H1 (cell line): ENCODE measurements around the gene TBC1D2. TPM values are rescaled to one million over a fixed set of nuclear protein-coding genes. Genes with fewer than 3 reads are reported as not detected.
A peak's percentile ranks its signal among the peaks of the same experiment; 100 is the strongest.

Experiments
- CTCF ChIA-PET: fragments of 300-600 bp; sonication (Branson Sonifier 250); formaldehyde crosslinking; loops from one replicate; lab custom pipeline; 2021; ENCODE audit not compliant: partially characterized antibody; lab: Charles Lee
- POLR2A ChIA-PET: fragments of 300-600 bp; sonication (Branson Sonifier 250); formaldehyde crosslinking; loops from one replicate; lab custom pipeline; 2021; ENCODE audit warnings: inconsistent platforms; ENCODE audit not compliant: partially characterized antibody; lab: Charles Lee
- DNase-seq, 2 experiments: peaks; one replicate each; pipeline versions ENCODE4 v3.0.0 to v3.0.0-alpha.2; 2010 to 2022; ENCODE audit warnings: low spot score in 2 of 2, low read depth in 1 of 2, mixed read lengths in 1 of 2
- FAIRE-seq: peaks from 2 replicates; lab custom pipeline; 2011; peaks lifted over from hg19 to GRCh38; lab: Jason Lieb, UNC
- H2AFZ ChIP-seq: 2 replicates; pipeline ENCODE4 v1.8.1; 2012; ENCODE audit warnings: low read length, inconsistent platforms
- H2AK5ac ChIP-seq: 2 replicates; pipeline ENCODE4 v1.6.1; 2013; ENCODE audit warnings: low read depth, low read length
- H2BK120ac ChIP-seq: replicated peaks from 2 replicates; pipeline ENCODE3; 2013; ENCODE audit warnings: low read depth, low read length, inconsistent platforms
- H2BK12ac ChIP-seq: 2 replicates; pipeline ENCODE4 v1.6.1; 2013; ENCODE audit warnings: low read depth, low read length
- H2BK15ac ChIP-seq: 2 replicates; pipeline ENCODE4 v1.6.1; 2013; ENCODE audit warnings: low read length
- H2BK20ac ChIP-seq: 2 replicates; pipeline ENCODE4 v1.6.1; 2013; ENCODE audit warnings: low read length
- H2BK5ac ChIP-seq: 2 replicates; pipeline ENCODE4 v1.6.1; 2013; ENCODE audit warnings: low read depth, low read length
- H3K14ac ChIP-seq: 2 replicates; pipeline ENCODE4 v1.6.1; 2013; ENCODE audit warnings: inconsistent platforms; ENCODE audit not compliant: insufficient read length
- H3K18ac ChIP-seq: 2 replicates; pipeline ENCODE4 v1.6.1; 2013; ENCODE audit warnings: low read length; ENCODE audit errors: extremely low read depth
- H3K23ac ChIP-seq: 2 replicates; pipeline ENCODE4 v1.6.1; 2013; ENCODE audit warnings: inconsistent platforms; ENCODE audit not compliant: insufficient read length
- H3K23me2 ChIP-seq: 2 replicates; pipeline ENCODE4 v1.6.1; 2013; ENCODE audit warnings: low read depth, low read length
- H3K27ac ChIP-seq: 2 replicates; pipeline ENCODE4 v1.6.1; 2011; ENCODE audit warnings: low read depth, low read length, inconsistent platforms
- H3K27me3 ChIP-seq, 4 experiments: replicated peaks in 1 of 4; 1 replicate in 1 of 4; 2 replicates in 3 of 4; pipeline versions ENCODE4 v1.6.1 to v1.8.1; 2011 to 2013; ENCODE audit warnings: low read length in 3 of 4, mild to moderate bottlenecking in 3 of 4, inconsistent platforms in 2 of 4, mixed read lengths in 2 of 4, moderate library complexity in 1 of 4; ENCODE audit not compliant: control insufficient read depth in 3 of 4, insufficient read depth in 3 of 4; ENCODE audit errors: extremely low read depth in 1 of 4
- H3K36me3 ChIP-seq, 4 experiments: 2 replicates each; pipeline versions ENCODE4 v1.6.1 to v1.8.1; 2011 to 2013; ENCODE audit warnings: mild to moderate bottlenecking in 4 of 4, low read length in 3 of 4, moderate library complexity in 2 of 4, control low read depth in 1 of 4, inconsistent platforms in 1 of 4; ENCODE audit not compliant: insufficient read depth in 4 of 4, control insufficient read depth in 2 of 4
- H3K4ac ChIP-seq: replicated peaks from 2 replicates; pipeline ENCODE3; 2013; ENCODE audit warnings: low read length, low read depth, mixed read lengths, inconsistent platforms; ENCODE audit not compliant: insufficient read length
- H3K4me1 ChIP-seq, 4 experiments: replicated peaks in 1 of 4; 1 replicate in 1 of 4; 2 replicates in 3 of 4; pipeline versions ENCODE4 v1.6.1 to v1.8.1; 2011 to 2013; ENCODE audit warnings: low read length in 3 of 4, inconsistent platforms in 2 of 4, mixed read lengths in 1 of 4; ENCODE audit not compliant: insufficient read depth in 4 of 4, control insufficient read depth in 3 of 4
- H3K4me2 ChIP-seq, 2 experiments: 2 replicates each; pipeline versions ENCODE4 v1.6.1 to v1.8.1; 2011 to 2013; ENCODE audit warnings: low read depth in 2 of 2, low read length in 2 of 2, control low read depth in 1 of 2, inconsistent platforms in 1 of 2, mild to moderate bottlenecking in 1 of 2; ENCODE audit not compliant: insufficient read depth in 1 of 2
- H3K4me3 ChIP-seq, 4 experiments: fragments of 200-600, 300-600 bp in 1 of 4; sonication (generic), shearing (Covaris generic), sonication (Bioruptor Twin) in 1 of 4; 2 replicates each; pipeline versions ENCODE4 v1.5.1 to v1.8.1; 2011 to 2016; ENCODE audit warnings: low read length in 4 of 4, low read depth in 3 of 4, control low read depth in 2 of 4, inconsistent platforms in 2 of 4, mild to moderate bottlenecking in 2 of 4, mixed read lengths in 1 of 4, moderate library complexity in 1 of 4; ENCODE audit not compliant: insufficient read depth in 2 of 4; ENCODE audit errors: extremely low read depth in 1 of 4
- H3K56ac ChIP-seq: replicated peaks from 2 replicates; pipeline ENCODE3; 2013; ENCODE audit warnings: low read depth, mild to moderate bottlenecking, mixed read lengths, low read length, inconsistent platforms; ENCODE audit not compliant: insufficient read length
- H3K79me1 ChIP-seq: 2 replicates; pipeline ENCODE4 v1.6.1; 2013; ENCODE audit warnings: low read depth, low read length, control low read depth
- H3K79me2 ChIP-seq, 2 experiments: 2 replicates each; pipeline versions ENCODE4 v1.6.1 to v1.8.1; 2012 to 2013; ENCODE audit warnings: low read length in 2 of 2, mild to moderate bottlenecking in 2 of 2, inconsistent platforms in 1 of 2; ENCODE audit not compliant: insufficient read depth in 2 of 2, control insufficient read depth in 1 of 2
- H3K9ac ChIP-seq, 4 experiments: replicated peaks in 1 of 4; 1 replicate in 1 of 4; 2 replicates in 3 of 4; pipeline versions ENCODE4 v1.6.1 to v1.8.1; 2011 to 2013; ENCODE audit warnings: low read depth in 3 of 4, low read length in 3 of 4, control low read depth in 2 of 4, mild to moderate bottlenecking in 2 of 4, moderate library complexity in 2 of 4, inconsistent platforms in 1 of 4; ENCODE audit errors: extremely low read depth in 1 of 4
- H3K9me3 ChIP-seq, 2 experiments: 2 replicates each; pipeline versions ENCODE4 v1.6.1 to v1.8.1; 2012 to 2013; ENCODE audit warnings: mild to moderate bottlenecking in 2 of 2, moderate library complexity in 2 of 2, control low read depth in 1 of 2, inconsistent platforms in 1 of 2, low read depth in 1 of 2, low read length in 1 of 2, mixed read lengths in 1 of 2; ENCODE audit not compliant: insufficient read depth in 2 of 2
- H4K20me1 ChIP-seq, 2 experiments: replicated peaks in 1 of 2; 2 replicates each; pipeline versions ENCODE3 to v1.8.1; 2011 to 2013; ENCODE audit warnings: inconsistent platforms in 2 of 2, low read length in 2 of 2, mild to moderate bottlenecking in 1 of 2; ENCODE audit not compliant: insufficient read depth in 2 of 2, control insufficient read depth in 1 of 2
- H4K5ac ChIP-seq: 2 replicates; pipeline ENCODE4 v1.6.1; 2013; ENCODE audit warnings: low read length, low read depth, mixed read lengths, inconsistent platforms; ENCODE audit not compliant: insufficient read length
- H4K8ac ChIP-seq: 2 replicates; pipeline ENCODE4 v1.8.0; 2013; ENCODE audit warnings: mild to moderate bottlenecking, moderate library complexity, low read length, inconsistent platforms; ENCODE audit not compliant: insufficient read depth; ENCODE audit errors: extremely low read depth
- H4K91ac ChIP-seq: replicated peaks from 2 replicates; pipeline ENCODE3; 2013; ENCODE audit warnings: low read length, mixed read lengths, inconsistent platforms; ENCODE audit not compliant: insufficient read length
- ATF3 ChIP-seq: IDR thresholded peaks from 2 replicates; pipeline ENCODE4 v1.6.1; 2011; ENCODE audit warnings: low read depth, mild to moderate bottlenecking, low read length; ENCODE audit not compliant: insufficient read depth
- BRCA1 ChIP-seq: IDR thresholded peaks from 2 replicates; pipeline ENCODE4 v1.6.1; 2012; ENCODE audit warnings: low read depth, low read length, improper control_type of control experiment
- MAFK ChIP-seq: IDR thresholded peaks from 2 replicates; pipeline ENCODE4 v1.6.1; 2012; ENCODE audit warnings: low read depth, mild to moderate bottlenecking, improper control_type of control experiment, low read length
- PHF8 ChIP-seq: fragments of 200-600 bp; sonication (generic); conservative IDR thresholded peaks from 2 replicates; pipeline ENCODE4 v1.7.1; 2012; ENCODE audit warnings: low read depth, mild to moderate bottlenecking, inconsistent platforms, low read length, moderate library complexity
- POLR2A ChIP-seq, 2 experiments: IDR thresholded peaks; 1 replicate in 1 of 2; 2 replicates in 1 of 2; pipeline ENCODE4 v1.6.1; 2011; ENCODE audit warnings: low read depth in 2 of 2, low read length in 2 of 2, mild to moderate bottlenecking in 2 of 2; ENCODE audit errors: control extremely low read depth in 1 of 2
- POU5F1 ChIP-seq: IDR thresholded peaks from 2 replicates; pipeline ENCODE4 v1.6.1; 2011; ENCODE audit warnings: low read depth, mild to moderate bottlenecking, low read length, moderate library complexity
- RAD21 ChIP-seq, 2 experiments: IDR thresholded peaks in 1 of 2; conservative IDR thresholded peaks in 1 of 2; 2 replicates each; pipeline ENCODE4 v1.6.1; 2011; ENCODE audit warnings: low read depth in 2 of 2, low read length in 2 of 2, improper control_type of control experiment in 1 of 2, inconsistent platforms in 1 of 2, mild to moderate bottlenecking in 1 of 2, moderate library complexity in 1 of 2
- RFX5 ChIP-seq: IDR thresholded peaks from 2 replicates; pipeline ENCODE4 v1.6.1; 2011; ENCODE audit warnings: low read depth, low read length, improper control_type of control experiment, borderline replicate concordance
- TBP ChIP-seq: IDR thresholded peaks from 2 replicates; pipeline ENCODE4 v1.6.1; 2011; ENCODE audit warnings: low read depth, low read length, improper control_type of control experiment
- WGBS, 2 experiments: shearing (Covaris generic) in 1 of 2; methylation state at CpG; one replicate each; pipeline versions ENCODE4 v1.1.6 to v1.1.7; 2013 to 2015; ENCODE audit warnings: low lambda C conversion rate in 2 of 2, mixed read lengths in 2 of 2, inconsistent platforms in 1 of 2, low coverage in 1 of 2, missing lambda C conversion rate in 1 of 2; ENCODE audit not compliant: insufficient replicate concordance in 2 of 2, insufficient coverage in 1 of 2, insufficient read length in 1 of 2; ENCODE audit errors: extremely low coverage in 1 of 2, missing lambda C conversion rate in 1 of 2; 5-methylcytosine and 5-hydroxymethylcytosine counted together
- polyA plus RNA-seq, 7 experiments: library from polyadenylated mRNA; depleted of rRNA in 3 of 7; stranded (reverse) in 5 of 7; unstranded in 2 of 7; fragments of >200 nt in 5 of 7; fragments of 200-250 nt in 2 of 7; gene quantifications; 1 replicate in 5 of 7; 2 replicates in 1 of 7; 4 replicates in 1 of 7; pipeline versions ENCODE4 v1.2.1 to v1.2.3, GENCODE V29; 2011 to 2013; ENCODE audit warnings: missing spikeins in 2 of 7, mixed read lengths in 2 of 7
- total RNA-seq: library from RNA; stranded (reverse); fragmentation: NEBNext Ultra II Directional; extraction: Animal tissue kit (Norgen Biotek cat#: 25700); gene quantifications from 2 replicates; pipeline ENCODE4 v1.2.1, GENCODE V29; 2021

The TBC1D2 gene
- total and polyA plus RNA-seq, 2 of the 8 experiments (the other 6 are each of a cell fraction or from before 2014, with no cell fraction given) = 7.4 TPM

DNA sequence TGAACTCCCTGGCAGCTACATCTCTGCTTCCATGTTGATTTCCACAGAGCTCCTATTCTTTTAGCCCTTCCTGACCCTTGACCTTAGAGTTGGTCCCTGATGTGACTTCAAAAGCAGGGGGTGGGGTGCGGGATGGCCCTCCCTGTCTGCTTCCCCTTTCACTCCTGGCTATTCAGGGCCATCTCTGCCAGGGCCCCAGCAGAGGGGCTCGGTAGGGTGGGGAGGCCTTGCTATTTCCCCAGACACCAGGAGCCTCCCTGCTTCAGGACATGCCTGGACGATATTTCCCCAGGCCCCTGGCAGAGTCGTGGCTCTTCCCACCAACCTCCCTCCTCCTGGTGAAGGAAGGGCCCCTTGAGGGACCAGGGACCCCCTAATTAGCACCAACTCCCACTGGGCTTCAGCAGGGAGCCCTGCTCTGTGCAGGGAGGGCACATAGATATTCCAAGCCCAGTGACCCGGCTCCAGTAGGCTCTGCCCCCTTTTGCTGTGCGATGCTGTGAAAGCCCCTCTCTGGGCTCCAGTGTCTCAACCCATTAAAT, 80.3 kb downstream of the TBC1D2 start:
- Histone ChIP-seq H3K56ac (no peak overlapping the region), H2BK15ac (no peak overlapping the region), H3K27ac (no peak overlapping the region), H4K20me1 (peaks cover 0 to 2% of the 10 kb centered on the region in 2 experiments), H3K4me2 (no peak overlapping the region), H2BK12ac (no peak overlapping the region), H2BK20ac (no peak overlapping the region), H3K4ac (peak overlapping the region; percentile 53), H4K5ac (no peak overlapping the region), H3K14ac (no peak overlapping the region), H2AFZ (no peak overlapping the region), H3K9ac (no peak overlapping the region), H3K18ac (no peak overlapping the region), H3K79me1 (peaks cover 7% of the 10 kb centered on the region), H4K91ac (no peak overlapping the region), H3K27me3 (no peaks in the 10 kb centered on the region), H3K4me1 (peaks cover 10 to 21% (median 14%) of the 10 kb centered on the region in 4 experiments), H3K79me2 (peaks cover 0 to 7% of the 10 kb centered on the region in 2 experiments; a peak in 2 of 4 replicates), H3K23ac (no peak overlapping the region), H2BK5ac (no peak overlapping the region), H2BK120ac (no peak overlapping the region), H2AK5ac (no peak overlapping the region), H3K36me3 (no peaks in the 10 kb centered on the region), H3K4me3 (no peak overlapping the region), H3K9me3 (no peaks in the 10 kb centered on the region), H3K23me2 (no peaks in the 10 kb centered on the region), H4K8ac (no peak overlapping the region; the same call in 1 of the 2 replicates)
- ChIA-PET POLR2A (interaction anchor here (0.6 kb wide), 1 partner anchor 9 kb away, joined by 3 read pairs; no protein-coding TSS in a partner anchor), CTCF (interaction anchor here (0.9 to 2.4 kb wide), 3 partner anchors 18 to 81 kb away, joined by 3 to 9 read pairs (median 5); partner anchors contain the start of gene TBC1D2)
- 84% methylated on average over 6 of the region's 6 CpGs; no CpG with 5 or more reads in 1 of the 2 experiments for WGBS, 2 experiments
- FAIRE-seq (no peak), DNase-seq (no peak)
- TF ChIP-seq MAFK (no peak), ATF3 (no peak), RAD21 (IDR thresholded peaks at IDR 0.05 in 1 of 2, conservative IDR thresholded peaks at IDR 0.05 in 1 of 2; ENCODE audit: low read depth in 2 of 2, low read length in 2 of 2) (no peak), RFX5 (no peak), POLR2A (IDR thresholded peaks at IDR 0.05; ENCODE audit: control extremely low read depth in 1 of 2, low read depth in 2 of 2, low read length in 2 of 2) (no peak), PHF8 (no peak), BRCA1 (no peak), TBP (no peak), POU5F1 (no peak)
